BE2C (cell line): ENCODE results near the gene B9D1.

Experiments used
- DNase-seq: peaks from one replicate; pipeline ENCODE4 v3.0.0-alpha.2; 2020
- H3K27me3 ChIP-seq: fragments of 250-450 bp; sonication (Bioruptor Pico); 2 replicates; pipeline ENCODE4 v1.5.1; 2020; ENCODE audit warnings: mild to moderate bottlenecking
- H3K36me3 ChIP-seq: fragments of 250-450 bp; sonication (Bioruptor Pico); 2 replicates; pipeline ENCODE4 v1.5.1; 2020; ENCODE audit warnings: mild to moderate bottlenecking
- H3K4me1 ChIP-seq: fragments of 250-450 bp; sonication (Bioruptor Pico); 2 replicates; pipeline ENCODE4 v1.5.1; 2020
- H3K4me3 ChIP-seq: 2 replicates; pipeline ENCODE4 v1.5.1; 2011; ENCODE audit warnings: low read depth, low read length
- H3K9me3 ChIP-seq: fragments of 250-450 bp; sonication (Bioruptor Pico); 2 replicates; pipeline ENCODE4 v1.5.1; 2020
- TF ChIP-seq, protein P1 (sequence below): IDR thresholded peaks from 2 replicates; pipeline ENCODE4 v1.5.1; 2012; ENCODE audit warnings: mild to moderate bottlenecking, low read depth, low read length

Gene B9D1

DNA sequence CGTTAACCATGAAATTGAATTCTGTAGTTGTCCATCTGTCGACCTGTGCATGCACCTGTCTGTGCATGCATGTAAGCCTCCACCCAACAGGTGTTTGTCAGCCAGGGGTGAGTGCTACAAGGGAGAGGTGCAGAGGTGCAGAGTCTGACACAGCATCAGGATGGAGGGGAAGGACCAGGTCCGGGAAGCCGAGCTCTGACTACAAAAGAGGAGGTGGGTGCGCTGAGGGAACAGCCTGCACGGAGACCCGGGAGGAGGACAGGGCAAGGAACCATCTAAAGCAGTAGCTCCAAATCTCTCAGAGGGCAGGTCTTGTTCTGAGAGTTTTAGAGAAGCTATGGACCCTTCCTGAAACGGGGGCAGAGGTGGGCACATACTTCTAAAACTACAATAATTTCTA lies 54.1 kb downstream of the B9D1 start:
- no peaks in the 10 kb centered on the region for H3K36me3 ChIP-seq
- no peak for DNase-seq
- H3K4me1 ChIP-seq, result no peaks in the 10 kb centered on the region
- H3K4me3 ChIP-seq, result no peak overlapping the region
- H3K9me3 ChIP-seq, result no peaks in the 10 kb centered on the region
- TF ChIP-seq, protein P1, sequence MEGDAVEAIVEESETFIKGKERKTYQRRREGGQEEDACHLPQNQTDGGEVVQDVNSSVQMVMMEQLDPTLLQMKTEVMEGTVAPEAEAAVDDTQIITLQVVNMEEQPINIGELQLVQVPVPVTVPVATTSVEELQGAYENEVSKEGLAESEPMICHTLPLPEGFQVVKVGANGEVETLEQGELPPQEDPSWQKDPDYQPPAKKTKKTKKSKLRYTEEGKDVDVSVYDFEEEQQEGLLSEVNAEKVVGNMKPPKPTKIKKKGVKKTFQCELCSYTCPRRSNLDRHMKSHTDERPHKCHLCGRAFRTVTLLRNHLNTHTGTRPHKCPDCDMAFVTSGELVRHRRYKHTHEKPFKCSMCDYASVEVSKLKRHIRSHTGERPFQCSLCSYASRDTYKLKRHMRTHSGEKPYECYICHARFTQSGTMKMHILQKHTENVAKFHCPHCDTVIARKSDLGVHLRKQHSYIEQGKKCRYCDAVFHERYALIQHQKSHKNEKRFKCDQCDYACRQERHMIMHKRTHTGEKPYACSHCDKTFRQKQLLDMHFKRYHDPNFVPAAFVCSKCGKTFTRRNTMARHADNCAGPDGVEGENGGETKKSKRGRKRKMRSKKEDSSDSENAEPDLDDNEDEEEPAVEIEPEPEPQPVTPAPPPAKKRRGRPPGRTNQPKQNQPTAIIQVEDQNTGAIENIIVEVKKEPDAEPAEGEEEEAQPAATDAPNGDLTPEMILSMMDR, result no peak
- no peaks in the 10 kb centered on the region for H3K27me3 ChIP-seq

DNA sequence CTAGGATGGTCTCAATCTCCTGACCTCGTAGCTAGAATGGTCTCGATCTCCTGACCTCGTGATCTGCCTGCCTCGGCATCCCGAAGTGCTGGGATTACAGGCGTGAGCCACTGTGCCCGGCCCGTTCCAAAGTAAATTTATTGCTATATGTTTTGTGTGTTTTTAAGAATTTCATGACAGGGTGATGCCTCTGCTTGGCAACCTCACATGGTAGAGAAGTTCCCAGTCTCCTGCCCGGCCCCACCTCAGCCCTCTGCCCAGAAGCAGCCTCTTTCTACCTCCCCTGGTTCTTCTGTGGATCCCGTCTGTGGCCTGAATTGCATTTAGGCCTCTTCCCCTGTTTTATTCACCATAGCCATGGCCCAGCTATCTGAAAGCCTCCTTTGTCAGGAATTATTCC lies 55.0 kb downstream of the B9D1 start:
- H3K4me1 ChIP-seq, result no peaks in the 10 kb centered on the region
- H3K27me3 ChIP-seq, result no peaks in the 10 kb centered on the region
- no peak overlapping the region for H3K4me3 ChIP-seq
- no peaks in the 10 kb centered on the region for H3K9me3 ChIP-seq
- TF ChIP-seq, protein P1, result no peak
- no peak for DNase-seq
- no peaks in the 10 kb centered on the region for H3K36me3 ChIP-seq

GRCh38 chr17:19306160-19307111 lies 56.1 kb downstream of the B9D1 start:
- H3K9me3 ChIP-seq, result no peaks in the 10 kb centered on the region
- H3K27me3 ChIP-seq, result no peaks in the 10 kb centered on the region
- no peak overlapping the region for H3K4me3 ChIP-seq
- no peaks in the 10 kb centered on the region for H3K4me1 ChIP-seq
- TF ChIP-seq, protein P1, result no peak
- no peaks in the 10 kb centered on the region for H3K36me3 ChIP-seq
- DNase-seq, result no peak

DNA sequence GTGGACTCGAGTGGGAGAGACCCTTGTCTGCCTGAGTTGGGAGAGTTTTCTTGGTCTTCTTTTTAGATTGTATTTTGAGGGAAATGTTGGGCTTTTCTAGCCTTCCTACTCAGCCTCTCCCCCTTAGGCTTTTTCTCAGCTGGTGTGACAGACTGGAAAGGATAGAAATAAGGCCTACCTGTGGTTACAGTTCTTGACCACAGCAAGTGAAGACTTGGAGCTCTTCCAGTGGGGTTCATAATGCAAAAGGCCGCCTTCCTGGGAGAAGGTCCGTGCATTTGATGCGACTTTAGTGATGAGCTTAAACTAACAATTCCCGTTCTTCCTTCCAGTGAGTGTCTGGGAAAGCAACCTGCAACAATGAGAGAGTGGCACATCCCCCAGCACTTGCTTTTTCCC lies 56.8 kb downstream of the B9D1 start:
- TF ChIP-seq, protein P1, result no peak
- Histone ChIP-seq H3K27me3 (no peaks in the 10 kb centered on the region), H3K4me1 (no peaks in the 10 kb centered on the region), H3K9me3 (no peaks in the 10 kb centered on the region), H3K4me3 (no peak overlapping the region), H3K36me3 (no peaks in the 10 kb centered on the region)
- no peak for DNase-seq

- Histone ChIP-seq H3K4me3 (no peak overlapping the region), H3K4me1 (no peaks in the 10 kb centered on the region), H3K27me3 (no peaks in the 10 kb centered on the region), H3K36me3 (no peaks in the 10 kb centered on the region), H3K9me3 (no peaks in the 10 kb centered on the region)
- TF ChIP-seq, protein P1, result no peak
- no peak for DNase-seq
Observed at GRCh38 chr17:19305256-19305655, 57.3 kb downstream of the B9D1 start.

DNA sequence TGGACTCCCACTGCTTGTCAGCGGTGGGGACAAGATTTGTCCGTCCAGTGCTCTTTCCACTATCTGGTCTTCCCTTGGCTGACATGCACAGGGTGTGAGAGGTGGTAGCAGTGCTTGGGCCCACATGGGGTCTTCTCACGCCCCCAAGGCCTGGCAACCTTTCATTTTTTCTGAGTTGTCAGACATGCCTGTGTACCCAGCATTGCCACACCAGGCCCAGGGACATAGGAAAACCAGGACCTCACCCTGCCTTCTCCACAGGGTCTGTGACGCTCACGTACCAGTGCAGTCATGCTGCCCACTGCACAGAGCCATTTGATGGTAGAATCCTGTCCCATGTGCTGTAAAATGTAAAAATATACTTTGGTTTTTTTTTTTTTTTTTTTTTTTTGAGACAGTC lies 57.8 kb downstream of the B9D1 start:
- H3K4me1 ChIP-seq, result no peaks in the 10 kb centered on the region
- H3K27me3 ChIP-seq, result no peaks in the 10 kb centered on the region
- no peak overlapping the region for H3K4me3 ChIP-seq
- TF ChIP-seq, protein P1, result no peak
- H3K36me3 ChIP-seq, result no peaks in the 10 kb centered on the region
- no peak for DNase-seq
- no peaks in the 10 kb centered on the region for H3K9me3 ChIP-seq
